ENCODE results near the gene CNDP2.

CNDP2 gene

DNA sequence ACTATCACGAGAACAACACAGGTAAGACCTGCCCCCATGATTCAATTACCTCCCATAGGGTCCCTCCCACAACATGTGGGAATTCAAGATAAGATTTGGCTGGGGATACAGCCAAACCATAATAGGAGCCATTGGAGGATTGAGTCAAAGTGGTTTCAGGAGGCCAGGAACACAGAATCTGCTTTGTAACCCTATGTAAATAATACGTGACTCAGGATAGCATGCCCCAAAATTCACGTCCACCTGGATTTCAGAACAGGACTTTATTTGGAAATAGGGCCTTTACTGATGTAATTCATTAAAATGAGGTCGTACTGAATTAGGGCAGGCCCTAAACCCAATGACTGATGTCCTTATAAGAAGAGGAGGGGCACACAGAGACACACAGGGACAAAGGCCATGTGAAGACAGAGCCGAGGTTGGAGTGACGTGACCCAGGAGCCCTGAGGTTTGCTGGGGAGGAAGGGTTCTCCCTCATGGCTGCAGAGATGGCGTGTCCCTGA lies 16.0 kb upstream of the CNDP2 start:
- Histone ChIP-seq H3K27me3 (replicated peaks in 2 of 5; ENCODE audit: control insufficient read depth in 4 of 5, insufficient read depth in 5 of 5, low read length in 4 of 5) (no peaks in the 10 kb centered on the region), H3K27ac (ENCODE audit: insufficient read depth in 1 of 2, low read depth in 1 of 2, low read length in 2 of 2, poor library complexity in 1 of 2, severe bottlenecking in 2 of 2) (no peak overlapping the region), H3K4me3 (ENCODE audit: control insufficient read depth in 1 of 7, extremely low read depth in 1 of 7, insufficient read depth in 4 of 7, low read depth in 2 of 7, low read length in 6 of 7) (no peak overlapping the region), H3K9me3 (ENCODE audit: control extremely low read depth in 1 of 5, control insufficient read depth in 4 of 5, insufficient read depth in 2 of 5, low read depth in 1 of 5, low read length in 4 of 5) (no peaks in the 10 kb centered on the region), H3K36me3 (ENCODE audit: control insufficient read depth in 4 of 4, insufficient read depth in 4 of 4, low read length in 3 of 4) (no peaks in the 10 kb centered on the region), H3K4me1 (ENCODE audit: control extremely low read depth in 1 of 4, control insufficient read depth in 4 of 4, insufficient read depth in 4 of 4, low read length in 3 of 4) (peaks cover 0 to 9% (median 7%) of the 10 kb centered on the region in 4 experiments)
- ChIA-PET POLR2A (no interaction called here), CTCF (no interaction called here)
- 100% methylated on average over 5 of the region's 7 CpGs for WGBS (ENCODE audit: insufficient coverage)
- no peak for DNase-seq

DNA sequence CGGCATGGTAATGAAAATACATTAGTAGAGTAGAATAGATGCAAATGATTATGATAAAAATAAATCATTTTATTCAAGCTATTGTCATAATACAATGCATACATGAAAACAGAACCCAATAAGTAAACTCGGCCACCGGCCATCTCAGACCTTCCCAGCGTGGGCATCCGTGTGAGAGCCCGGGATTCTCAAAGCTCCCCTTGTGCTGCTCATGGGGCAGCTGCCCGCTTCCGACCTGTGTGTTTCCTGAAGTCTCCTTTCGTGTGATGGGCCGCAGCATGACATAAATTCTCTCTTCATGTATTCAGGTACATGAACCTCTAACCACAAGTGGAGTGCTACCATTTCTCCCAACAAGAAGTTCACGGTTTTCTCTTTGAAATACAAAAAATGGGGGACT lies 13.5 kb upstream of the CNDP2 start:
- 100% methylated on average over 9 of the region's 11 CpGs for WGBS (ENCODE audit: insufficient coverage)
- Histone ChIP-seq H3K4me1 (ENCODE audit: control extremely low read depth in 1 of 4, control insufficient read depth in 4 of 4, insufficient read depth in 4 of 4, low read length in 3 of 4) (peaks cover 5 to 19% (median 16%) of the 10 kb centered on the region in 4 experiments), H3K9me3 (ENCODE audit: control extremely low read depth in 1 of 5, control insufficient read depth in 4 of 5, insufficient read depth in 2 of 5, low read depth in 1 of 5, low read length in 4 of 5) (no peaks in the 10 kb centered on the region), H3K27ac (ENCODE audit: insufficient read depth in 1 of 2, low read depth in 1 of 2, low read length in 2 of 2, poor library complexity in 1 of 2, severe bottlenecking in 2 of 2) (no peak overlapping the region), H3K36me3 (ENCODE audit: control insufficient read depth in 4 of 4, insufficient read depth in 4 of 4, low read length in 3 of 4) (no peaks in the 10 kb centered on the region), H3K4me3 (ENCODE audit: control insufficient read depth in 1 of 7, extremely low read depth in 1 of 7, insufficient read depth in 4 of 7, low read depth in 2 of 7, low read length in 6 of 7) (no peak overlapping the region), H3K27me3 (replicated peaks in 2 of 5; ENCODE audit: control insufficient read depth in 4 of 5, insufficient read depth in 5 of 5, low read length in 4 of 5) (peaks cover 0 to 2% (median 0%) of the 10 kb centered on the region in 5 experiments)
- no peak for DNase-seq
- POLR2A ChIA-PET: no interaction called here
- CTCF ChIA-PET: interaction anchor here (2.3 kb wide), 1 partner anchor 11 kb away, joined by 10 read pairs; no protein-coding TSS in a partner anchor

- H3K27me3 ChIP-seq (replicated peaks in 2 of 5; ENCODE audit: control insufficient read depth in 4 of 5, insufficient read depth in 5 of 5, low read length in 4 of 5): peaks cover 0 to 2% (median 0%) of the 10 kb centered on the region in 5 experiments
- POLR2A ChIA-PET: no interaction called here
- no peak for DNase-seq
- CTCF ChIA-PET: interaction anchor here (0.5 to 1.2 kb wide), 3 partner anchors 132 to 291 kb away, joined by 3 read pairs; no protein-coding TSS in a partner anchor
- WGBS (ENCODE audit: insufficient coverage): 95% methylated on average over 14 of the region's 15 CpGs
- H3K4me3 ChIP-seq (ENCODE audit: control insufficient read depth in 1 of 7, extremely low read depth in 1 of 7, insufficient read depth in 4 of 7, low read depth in 2 of 7, low read length in 6 of 7): no peak overlapping the region
- no peak overlapping the region for H3K27ac ChIP-seq (ENCODE audit: insufficient read depth in 1 of 2, low read depth in 1 of 2, low read length in 2 of 2, poor library complexity in 1 of 2, severe bottlenecking in 2 of 2)
- H3K4me1 ChIP-seq (ENCODE audit: control extremely low read depth in 1 of 4, control insufficient read depth in 4 of 4, insufficient read depth in 4 of 4, low read length in 3 of 4): peaks cover 5 to 16% (median 16%) of the 10 kb centered on the region in 4 experiments
- H3K36me3 ChIP-seq (ENCODE audit: control insufficient read depth in 4 of 4, insufficient read depth in 4 of 4, low read length in 3 of 4): no peaks in the 10 kb centered on the region
- H3K9me3 ChIP-seq (ENCODE audit: control extremely low read depth in 1 of 5, control insufficient read depth in 4 of 5, insufficient read depth in 2 of 5, low read depth in 1 of 5, low read length in 4 of 5): no peaks in the 10 kb centered on the region
Observed at GRCh38 chr18:74486119-74486849, 9.9 kb upstream of the CNDP2 start.

GRCh38 chr18:74488354-74488753 lies 7.8 kb upstream of the CNDP2 start:
- ChIA-PET CTCF (no interaction called here), POLR2A (no interaction called here)
- Histone ChIP-seq H3K27me3 (replicated peaks in 2 of 5; ENCODE audit: control insufficient read depth in 4 of 5, insufficient read depth in 5 of 5, low read length in 4 of 5) (peaks cover 0 to 2% (median 0%) of the 10 kb centered on the region in 5 experiments), H3K27ac (ENCODE audit: insufficient read depth in 1 of 2, low read depth in 1 of 2, low read length in 2 of 2, poor library complexity in 1 of 2, severe bottlenecking in 2 of 2) (no peak overlapping the region), H3K4me3 (ENCODE audit: control insufficient read depth in 1 of 7, extremely low read depth in 1 of 7, insufficient read depth in 4 of 7, low read depth in 2 of 7, low read length in 6 of 7) (no peak overlapping the region), H3K9me3 (ENCODE audit: control extremely low read depth in 1 of 5, control insufficient read depth in 4 of 5, insufficient read depth in 2 of 5, low read depth in 1 of 5, low read length in 4 of 5) (peaks cover 0 to 3% (median 0%) of the 10 kb centered on the region in 5 experiments), H3K36me3 (ENCODE audit: control insufficient read depth in 4 of 4, insufficient read depth in 4 of 4, low read length in 3 of 4) (no peaks in the 10 kb centered on the region), H3K4me1 (ENCODE audit: control extremely low read depth in 1 of 4, control insufficient read depth in 4 of 4, insufficient read depth in 4 of 4, low read length in 3 of 4) (peaks cover 5 to 16% (median 16%) of the 10 kb centered on the region in 4 experiments)
- 92% methylated on average over 3 of the region's 8 CpGs for whole genome bisulfite sequencing (ENCODE audit: insufficient coverage)
- DNase-seq: no peak

DNA sequence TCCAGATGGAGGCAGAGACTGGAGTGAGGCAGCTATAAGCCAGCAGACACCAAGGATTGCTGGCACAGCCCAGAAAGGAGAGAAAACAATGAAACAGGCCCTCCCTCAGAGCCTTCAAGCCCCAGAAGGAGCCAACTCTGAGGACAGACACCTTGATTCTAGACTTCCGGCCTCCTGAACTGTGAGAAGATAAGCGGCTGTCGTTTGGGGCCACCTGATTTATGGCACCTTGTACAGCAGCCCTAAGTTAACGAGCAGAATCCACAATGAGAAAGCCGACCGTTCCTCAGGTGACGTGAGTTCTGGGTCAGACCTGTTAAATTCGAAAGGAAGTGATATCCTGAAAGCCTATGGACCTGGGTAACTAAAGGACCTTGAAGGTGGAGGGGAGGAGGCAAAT lies 7.3 kb upstream of the CNDP2 start:
- Histone ChIP-seq H3K4me3 (ENCODE audit: control insufficient read depth in 1 of 7, extremely low read depth in 1 of 7, insufficient read depth in 4 of 7, low read depth in 2 of 7, low read length in 6 of 7) (no peak overlapping the region), H3K9me3 (ENCODE audit: control extremely low read depth in 1 of 5, control insufficient read depth in 4 of 5, insufficient read depth in 2 of 5, low read depth in 1 of 5, low read length in 4 of 5) (peaks cover 0 to 3% (median 0%) of the 10 kb centered on the region in 5 experiments), H3K27ac (ENCODE audit: insufficient read depth in 1 of 2, low read depth in 1 of 2, low read length in 2 of 2, poor library complexity in 1 of 2, severe bottlenecking in 2 of 2) (no peak overlapping the region), H3K4me1 (ENCODE audit: control extremely low read depth in 1 of 4, control insufficient read depth in 4 of 4, insufficient read depth in 4 of 4, low read length in 3 of 4) (peaks cover 5 to 16% (median 16%) of the 10 kb centered on the region in 4 experiments), H3K27me3 (replicated peaks in 2 of 5; ENCODE audit: control insufficient read depth in 4 of 5, insufficient read depth in 5 of 5, low read length in 4 of 5) (peaks cover 0 to 2% (median 0%) of the 10 kb centered on the region in 5 experiments), H3K36me3 (ENCODE audit: control insufficient read depth in 4 of 4, insufficient read depth in 4 of 4, low read length in 3 of 4) (no peaks in the 10 kb centered on the region)
- DNase-seq: no peak
- POLR2A ChIA-PET: no interaction called here
- CTCF ChIA-PET: interaction anchor here (0.6 to 1.7 kb wide), 2 partner anchors 124 to 135 kb away, joined by 4 read pairs; no protein-coding TSS in a partner anchor
- 97% methylated on average over 8 of the region's 8 CpGs for WGBS (ENCODE audit: insufficient coverage)

DNA sequence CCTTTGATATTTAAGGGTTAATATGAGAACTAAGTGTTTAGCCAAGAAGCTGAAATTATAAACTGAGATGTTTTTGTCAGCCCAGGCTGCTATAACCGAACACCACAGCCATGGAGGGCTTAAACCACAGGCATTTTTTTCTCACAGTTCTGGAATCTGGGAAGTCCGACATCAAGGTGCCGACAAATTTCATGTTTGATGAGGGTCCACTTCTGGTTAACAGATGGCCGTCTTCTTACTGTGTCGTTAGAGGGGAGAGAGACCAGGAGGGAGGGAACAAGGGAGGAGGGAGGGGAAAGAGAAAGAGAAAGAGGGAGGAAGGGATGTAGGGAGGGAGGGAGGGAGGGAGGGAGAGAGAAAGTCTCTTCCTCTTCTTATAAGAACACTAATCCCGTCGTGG lies 6.5 kb upstream of the CNDP2 start:
- POLR2A ChIA-PET: no interaction called here
- no peaks in the 10 kb centered on the region for H3K36me3 ChIP-seq (ENCODE audit: control insufficient read depth in 4 of 4, insufficient read depth in 4 of 4, low read length in 3 of 4)
- H3K27ac ChIP-seq (ENCODE audit: insufficient read depth in 1 of 2, low read depth in 1 of 2, low read length in 2 of 2, poor library complexity in 1 of 2, severe bottlenecking in 2 of 2): no peak overlapping the region
- H3K27me3 ChIP-seq (replicated peaks in 2 of 5; ENCODE audit: control insufficient read depth in 4 of 5, insufficient read depth in 5 of 5, low read length in 4 of 5): peaks cover 0 to 2% (median 0%) of the 10 kb centered on the region in 5 experiments
- H3K4me3 ChIP-seq (ENCODE audit: control insufficient read depth in 1 of 7, extremely low read depth in 1 of 7, insufficient read depth in 4 of 7, low read depth in 2 of 7, low read length in 6 of 7): no peak overlapping the region
- no peak for DNase-seq
- peaks cover 5 to 12% (median 12%) of the 10 kb centered on the region in 4 experiments for H3K4me1 ChIP-seq (ENCODE audit: control extremely low read depth in 1 of 4, control insufficient read depth in 4 of 4, insufficient read depth in 4 of 4, low read length in 3 of 4)
- CTCF ChIA-PET: interaction anchor here (1.7 kb wide), 1 partner anchor 136 kb away, joined by 4 read pairs; no protein-coding TSS in a partner anchor
- peaks cover 0 to 3% (median 0%) of the 10 kb centered on the region in 5 experiments for H3K9me3 ChIP-seq (ENCODE audit: control extremely low read depth in 1 of 5, control insufficient read depth in 4 of 5, insufficient read depth in 2 of 5, low read depth in 1 of 5, low read length in 4 of 5)
- 84% methylated on average over 3 of the region's 7 CpGs for WGBS (ENCODE audit: insufficient coverage)

DNA sequence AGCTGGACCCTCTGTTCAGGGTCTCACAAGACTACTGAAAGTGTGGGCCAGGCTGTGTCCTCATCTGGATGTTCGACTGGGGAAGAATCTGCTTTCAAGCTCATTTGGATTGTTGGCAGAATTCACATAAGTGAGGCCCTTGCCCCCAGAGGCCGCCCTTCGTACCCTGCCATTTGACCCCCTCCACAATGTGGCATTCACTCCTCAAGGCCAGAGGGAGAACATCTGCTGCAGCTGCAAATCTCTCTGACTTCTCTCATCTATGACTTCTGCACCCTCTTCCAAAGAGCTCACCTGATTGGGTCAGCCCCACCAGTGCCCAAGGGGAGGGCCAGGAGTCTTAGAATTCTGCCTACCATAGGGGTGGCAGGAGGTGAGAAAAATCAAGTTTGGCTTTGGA lies 3.9 kb upstream of the CNDP2 start:
- Histone ChIP-seq H3K4me3 (ENCODE audit: control insufficient read depth in 1 of 7, extremely low read depth in 1 of 7, insufficient read depth in 4 of 7, low read depth in 2 of 7, low read length in 6 of 7) (no peak overlapping the region), H3K4me1 (ENCODE audit: control extremely low read depth in 1 of 4, control insufficient read depth in 4 of 4, insufficient read depth in 4 of 4, low read length in 3 of 4) (peaks cover 6 to 14% (median 12%) of the 10 kb centered on the region in 4 experiments), H3K27ac (ENCODE audit: insufficient read depth in 1 of 2, low read depth in 1 of 2, low read length in 2 of 2, poor library complexity in 1 of 2, severe bottlenecking in 2 of 2) (no peak overlapping the region), H3K27me3 (replicated peaks in 2 of 5; ENCODE audit: control insufficient read depth in 4 of 5, insufficient read depth in 5 of 5, low read length in 4 of 5) (no peaks in the 10 kb centered on the region), H3K9me3 (ENCODE audit: control extremely low read depth in 1 of 5, control insufficient read depth in 4 of 5, insufficient read depth in 2 of 5, low read depth in 1 of 5, low read length in 4 of 5) (peaks cover 0 to 3% (median 0%) of the 10 kb centered on the region in 5 experiments), H3K36me3 (ENCODE audit: control insufficient read depth in 4 of 4, insufficient read depth in 4 of 4, low read length in 3 of 4) (no peaks in the 10 kb centered on the region)
- no peak for DNase-seq
- ChIA-PET CTCF (interaction anchor here (0.8 to 7.9 kb wide), 9 partner anchors 33 to 301 kb away, joined by 3 to 102 read pairs (median 9); no protein-coding TSS in a partner anchor), POLR2A (no interaction called here)
- WGBS (ENCODE audit: insufficient coverage): 84% methylated on average over 2 of the region's 3 CpGs
